Osteocyte (in vitro differentiated cells): ENCODE results near the gene FALEC. TPM values are rescaled to one million over a fixed set of nuclear protein-coding genes. Genes with fewer than 3 reads are reported as not detected.

Source experiments
- DNase-seq: peaks from one replicate; pipeline ENCODE4 v3.0.0; 2021; ENCODE audit warnings: mixed read lengths; ENCODE audit not compliant: unreplicated experiment; ENCODE audit errors: extremely low spot score
- H3K27ac Mint-ChIP-seq: one replicate; pipeline ENCODE4 v1.8.0; 2021; ENCODE audit warnings: mild to moderate bottlenecking, mixed read lengths; ENCODE audit not compliant: unreplicated experiment
- H3K27me3 Mint-ChIP-seq: one replicate; pipeline ENCODE4 v1.8.0; 2021; ENCODE audit warnings: mixed read lengths; ENCODE audit not compliant: unreplicated experiment
- H3K36me3 Mint-ChIP-seq: one replicate; pipeline ENCODE4 v1.8.0; 2021; ENCODE audit warnings: mixed read lengths; ENCODE audit not compliant: unreplicated experiment
- H3K4me1 Mint-ChIP-seq: one replicate; pipeline ENCODE4 v1.8.0; 2021; ENCODE audit warnings: mixed read lengths; ENCODE audit not compliant: unreplicated experiment
- H3K4me3 Mint-ChIP-seq: one replicate; pipeline ENCODE4 v1.8.0; 2021; ENCODE audit warnings: mild to moderate bottlenecking, moderate library complexity, mixed read lengths; ENCODE audit not compliant: unreplicated experiment
- H3K9me3 Mint-ChIP-seq: one replicate; pipeline ENCODE4 v1.8.0; 2021; ENCODE audit warnings: mixed read lengths; ENCODE audit not compliant: unreplicated experiment
- CTCF ChIP-seq: fragments of 200-600 bp; sonication (generic); IDR thresholded peaks from 2 replicates; pipeline ENCODE4 v1.5.0; 2021; ENCODE audit warnings: antibody characterized with exemption, mild to moderate bottlenecking, moderate library complexity
- total RNA-seq: library from RNA; stranded (reverse); gene quantifications from 2 replicates; pipeline ENCODE4 v1.2.1, GENCODE V29; 2021

The FALEC gene
- total RNA-seq, 1 donor from 2014 or later: not detected

DNA sequence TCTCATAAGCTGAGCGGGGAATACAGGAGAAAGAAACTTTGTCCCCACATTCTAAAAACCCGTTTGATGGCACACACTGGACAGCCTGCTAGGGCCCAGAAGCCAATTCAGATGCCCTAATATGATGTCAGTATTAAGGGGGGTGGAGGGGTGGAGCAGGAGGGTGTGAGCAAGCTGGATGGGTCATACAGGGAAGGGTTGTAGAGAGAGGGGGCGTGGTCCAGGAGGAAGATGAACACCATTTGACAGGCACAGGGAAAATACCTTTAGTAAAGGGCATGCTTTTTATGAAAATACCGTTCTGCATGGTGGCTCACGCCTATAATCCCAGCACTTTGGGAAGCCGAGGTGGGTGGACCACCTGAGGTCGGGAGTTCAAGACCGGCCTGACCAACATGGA, 22.4 kb upstream of the FALEC start:
- Mint-ChIP-seq H3K9me3 (no peaks in the 10 kb centered on the region), H3K4me1 (peaks cover 4% of the 10 kb centered on the region), H3K27ac (no peak overlapping the region), H3K4me3 (no peak overlapping the region), H3K36me3 (peaks cover 20% of the 10 kb centered on the region), H3K27me3 (no peaks in the 10 kb centered on the region)
- TF ChIP-seq CTCF: no peak
- DNase-seq: no peak

- Mint-ChIP-seq H3K27me3 (no peaks in the 10 kb centered on the region), H3K36me3 (peaks cover 26% of the 10 kb centered on the region), H3K27ac (no peak overlapping the region), H3K4me1 (no peaks in the 10 kb centered on the region), H3K9me3 (no peaks in the 10 kb centered on the region), H3K4me3 (no peak overlapping the region)
- DNase-seq: no peak
- TF ChIP-seq CTCF: no peak
Measured at GRCh38 chr1:150498342-150498741, 17.2 kb upstream of the FALEC start.

- no peaks in the 10 kb centered on the region for H3K9me3 Mint-ChIP-seq
- H3K4me1 Mint-ChIP-seq: peaks cover 26% of the 10 kb centered on the region
Measured at GRCh38 chr1:150505431-150505830, 10.1 kb upstream of the FALEC start.

DNA sequence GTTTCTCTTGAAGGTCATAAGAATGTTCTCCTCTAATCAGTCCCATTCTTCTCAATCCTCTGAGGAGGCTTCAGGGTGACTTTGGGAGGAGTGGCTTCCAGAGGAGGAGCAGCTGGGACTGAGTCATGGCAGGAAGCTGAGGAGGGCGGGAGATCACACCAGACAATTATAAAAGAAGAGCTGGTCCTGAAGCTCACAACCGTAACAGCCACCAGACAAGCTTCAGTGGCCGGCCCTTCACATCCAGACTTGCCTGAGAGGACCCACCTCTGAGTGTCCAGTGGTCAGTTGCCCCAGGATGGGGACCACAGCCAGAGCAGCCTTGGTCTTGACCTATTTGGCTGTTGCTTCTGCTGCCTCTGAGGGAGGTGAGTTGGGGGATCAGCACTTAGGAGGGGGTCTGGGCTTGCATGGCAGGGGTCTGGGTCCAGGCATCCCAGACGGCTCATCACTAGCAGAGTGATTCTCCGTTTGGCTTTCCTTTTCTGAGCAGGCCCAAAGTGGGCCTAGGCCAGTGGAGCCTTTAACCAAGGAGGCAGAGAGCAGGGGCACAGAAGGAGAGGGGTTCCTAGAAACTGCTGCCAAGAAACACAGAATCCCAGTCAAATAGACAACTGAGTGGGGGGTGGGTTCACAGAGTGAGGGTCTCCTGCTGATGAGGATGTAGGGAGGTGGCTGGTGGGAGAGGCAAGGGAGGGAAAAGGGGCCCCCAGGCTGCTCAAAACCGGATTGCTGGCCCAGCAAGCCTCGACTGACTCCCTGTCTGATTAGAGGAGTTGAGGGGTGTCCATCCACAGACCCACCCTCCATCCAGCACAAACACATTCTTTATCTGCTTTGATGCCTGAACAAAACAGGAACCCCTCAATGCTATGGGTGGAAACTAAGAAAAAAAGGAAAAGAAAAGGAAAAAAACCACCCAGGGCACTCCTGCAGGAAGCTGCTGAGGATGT, 7.4 kb upstream of the FALEC start, which contains the start of gene ECM1:
Gene ECM1 (plus strand): TSS at position 198 of the 953 bp plus-strand sequence. CDS start 101 bp downstream, at position 299.
- peaks cover 39% of the 10 kb centered on the region for H3K36me3 Mint-ChIP-seq
- peak within 1 kb of the TSS; percentile 14 for H3K4me3 Mint-ChIP-seq

More at GRCh38 chr1:150505431-150505830, 10.1 kb upstream of the FALEC start:
- no peak overlapping the region for H3K4me3 Mint-ChIP-seq
- H3K36me3 Mint-ChIP-seq: peaks cover 43% of the 10 kb centered on the region
- no peak for TF ChIP-seq CTCF
- no peak for DNase-seq
- no peaks in the 10 kb centered on the region for H3K27me3 Mint-ChIP-seq
- H3K27ac Mint-ChIP-seq: no peak overlapping the region

More for the DNA sequence above, 7.4 kb upstream of the FALEC start, which contains the start of gene ECM1:
- Mint-ChIP-seq H3K9me3 (no peaks in the 10 kb centered on the region), H3K4me1 (peaks cover 26% of the 10 kb centered on the region), H3K27ac (peak within 1 kb of the TSS; percentile 88), H3K27me3 (no peaks in the 10 kb centered on the region)
- no peak for TF ChIP-seq CTCF
- no peak for DNase-seq
